Measurements from ENCODE around the gene TAS2R39.
A peak's percentile ranks its signal among the peaks of the same experiment; 100 is the strongest.

Gene TAS2R39

DNA sequence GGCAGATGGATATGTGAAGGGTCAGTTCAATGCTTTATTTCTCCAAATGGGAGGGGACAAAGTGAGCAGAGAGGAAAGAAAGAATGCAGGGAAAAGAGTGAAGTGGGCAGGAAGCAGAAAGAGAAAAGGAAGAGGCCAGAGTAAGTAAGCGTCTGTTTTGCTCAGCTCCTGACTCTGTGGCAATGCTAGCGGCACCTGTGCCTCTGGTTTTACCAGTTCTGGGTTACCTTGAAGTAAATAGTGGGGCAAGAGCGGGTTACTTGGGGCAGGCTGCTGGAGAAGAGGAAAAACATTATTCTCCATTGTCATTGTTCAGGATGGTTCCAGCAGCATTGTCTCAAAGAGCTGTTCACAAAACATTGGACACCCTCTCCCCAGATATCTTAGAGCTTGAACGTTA is 40.6 kb downstream of the TAS2R39 start:
- H3K27ac ChIP-seq (replicated peaks; ENCODE audit: low read length), result no peak overlapping the region
- no peak overlapping the region for H3K14ac ChIP-seq (ENCODE audit: low read length)
- no peak overlapping the region for H3K4me2 ChIP-seq (ENCODE audit: insufficient read depth, low read length, poor library complexity, severe bottlenecking)
- H2BK12ac ChIP-seq (ENCODE audit: low read length), result no peak overlapping the region
- H3K4me3 ChIP-seq (ENCODE audit: low read length in 2 of 2), result no peak overlapping the region
- no peak overlapping the region for H2BK5ac ChIP-seq (ENCODE audit: low read length)
- peaks cover 0 to 10% (median 0%) of the 10 kb centered on the region in 3 experiments for H3K27me3 ChIP-seq (ENCODE audit: control insufficient read depth in 3 of 3, insufficient read depth in 3 of 3, low read depth in 1 of 3, low read length in 3 of 3)
- no peak overlapping the region for H3K9ac ChIP-seq (ENCODE audit: low read depth, low read length, poor library complexity)
- no peaks in the 10 kb centered on the region for H3K4me1 ChIP-seq (ENCODE audit: control insufficient read depth in 2 of 2, insufficient read depth in 1 of 2, low read depth in 1 of 2, low read length in 2 of 2)
- H4K8ac ChIP-seq (ENCODE audit: low read depth, low read length), result no peak overlapping the region
- H2AK5ac ChIP-seq (ENCODE audit: low read depth, low read length), result no peak overlapping the region
- no peak overlapping the region for H2BK120ac ChIP-seq (ENCODE audit: low read depth, low read length)
- WGBS, 2 donors (ENCODE audit: extremely low coverage in 2 of 2, insufficient read length in 2 of 2, insufficient replicate concordance in 1 of 2), result no CpG with 5 or more reads among the region's 4 CpGs
- no peak overlapping the region for H2AFZ ChIP-seq (ENCODE audit: low read length)
- DNase-seq (ENCODE audit: low spot score), result no peak
- no peaks in the 10 kb centered on the region for H3K9me3 ChIP-seq (replicated peaks in 1 of 2; ENCODE audit: control insufficient read depth in 2 of 2, insufficient read depth in 1 of 2, low read depth in 1 of 2, low read length in 2 of 2)
- H4K91ac ChIP-seq (ENCODE audit: low read depth, low read length, poor library complexity), result no peak overlapping the region
- no peaks in the 10 kb centered on the region for H3K36me3 ChIP-seq (replicated peaks in 1 of 2; ENCODE audit: control insufficient read depth in 2 of 2, insufficient read depth in 2 of 2, low read length in 2 of 2)
- H2BK15ac ChIP-seq (ENCODE audit: low read length), result no peak overlapping the region
- H3K4ac ChIP-seq (ENCODE audit: low read length), result no peak overlapping the region
- no peaks in the 10 kb centered on the region for H3K79me1 ChIP-seq (ENCODE audit: low read depth, low read length)
- no peak overlapping the region for H3K18ac ChIP-seq (ENCODE audit: low read length)
- no peak overlapping the region for H3K23ac ChIP-seq (ENCODE audit: low read depth, low read length, poor library complexity)

- no peak overlapping the region for H2BK15ac ChIP-seq (ENCODE audit: low read length)
- no peaks in the 10 kb centered on the region for H3K36me3 ChIP-seq (replicated peaks in 1 of 2; ENCODE audit: control insufficient read depth in 2 of 2, insufficient read depth in 2 of 2, low read length in 2 of 2)
- DNase-seq (ENCODE audit: low spot score), result no peak
- no peak overlapping the region for H3K18ac ChIP-seq (ENCODE audit: low read length)
- H3K9ac ChIP-seq (ENCODE audit: low read depth, low read length, poor library complexity), result no peak overlapping the region
- no peak overlapping the region for H3K23ac ChIP-seq (ENCODE audit: low read depth, low read length, poor library complexity)
- H2BK120ac ChIP-seq (ENCODE audit: low read depth, low read length), result no peak overlapping the region
- H3K14ac ChIP-seq (ENCODE audit: low read length), result no peak overlapping the region
- H4K8ac ChIP-seq (ENCODE audit: low read depth, low read length), result no peak overlapping the region
- H2AK5ac ChIP-seq (ENCODE audit: low read depth, low read length), result no peak overlapping the region
- H3K9me3 ChIP-seq (replicated peaks in 1 of 2; ENCODE audit: control insufficient read depth in 2 of 2, insufficient read depth in 1 of 2, low read depth in 1 of 2, low read length in 2 of 2), result no peaks in the 10 kb centered on the region
- H2AFZ ChIP-seq (ENCODE audit: low read length), result no peak overlapping the region
- H2BK12ac ChIP-seq (ENCODE audit: low read length), result no peak overlapping the region
- peaks cover 0 to 10% (median 0%) of the 10 kb centered on the region in 3 experiments for H3K27me3 ChIP-seq (ENCODE audit: control insufficient read depth in 3 of 3, insufficient read depth in 3 of 3, low read depth in 1 of 3, low read length in 3 of 3)
- no peak overlapping the region for H4K91ac ChIP-seq (ENCODE audit: low read depth, low read length, poor library complexity)
- H3K79me1 ChIP-seq (ENCODE audit: low read depth, low read length), result no peaks in the 10 kb centered on the region
- no peak overlapping the region for H3K4ac ChIP-seq (ENCODE audit: low read length)
- no peak overlapping the region for H3K4me2 ChIP-seq (ENCODE audit: insufficient read depth, low read length, poor library complexity, severe bottlenecking)
- no peak overlapping the region for H2BK5ac ChIP-seq (ENCODE audit: low read length)
- H3K4me3 ChIP-seq (ENCODE audit: low read length in 2 of 2), result no peak overlapping the region
- H3K4me1 ChIP-seq (ENCODE audit: control insufficient read depth in 2 of 2, insufficient read depth in 1 of 2, low read depth in 1 of 2, low read length in 2 of 2), result peaks cover 0 to 2% of the 10 kb centered on the region in 2 donors
- H3K27ac ChIP-seq (replicated peaks; ENCODE audit: low read length), result no peak overlapping the region
- WGBS, 2 donors (ENCODE audit: extremely low coverage in 2 of 2, insufficient read length in 2 of 2, insufficient replicate concordance in 1 of 2), result no CpG with 5 or more reads among the region's 5 CpGs
Measured at GRCh38 chr7:143225047-143225446, 41.8 kb downstream of the TAS2R39 start.

DNA sequence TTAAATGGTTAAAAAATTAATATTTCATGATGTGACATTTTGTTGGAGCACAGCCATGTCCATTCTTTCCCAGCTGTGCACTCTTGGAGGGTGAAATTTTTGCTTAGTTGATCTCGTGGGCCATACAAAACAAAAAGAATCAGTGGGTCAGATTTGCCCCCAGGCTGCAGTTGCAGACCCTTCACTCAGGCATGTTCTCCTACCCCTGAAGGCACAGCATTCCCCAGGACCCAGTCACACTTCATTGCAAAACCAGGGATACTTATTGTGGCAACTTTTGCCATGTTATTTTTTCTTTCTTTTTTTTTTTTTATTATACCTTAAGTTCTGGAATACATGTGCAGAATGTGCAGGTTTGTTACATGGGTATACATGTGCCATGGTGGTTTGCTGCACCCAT is 44.6 kb downstream of the TAS2R39 start:
- H2AK5ac ChIP-seq (ENCODE audit: low read depth, low read length), result no peak overlapping the region
- H3K4me2 ChIP-seq (ENCODE audit: insufficient read depth, low read length, poor library complexity, severe bottlenecking), result no peak overlapping the region
- no peak overlapping the region for H3K4me3 ChIP-seq (ENCODE audit: low read length in 2 of 2)
- H3K18ac ChIP-seq (ENCODE audit: low read length), result no peak overlapping the region
- no peak overlapping the region for H3K27ac ChIP-seq (replicated peaks; ENCODE audit: low read length)
- no peak overlapping the region for H3K9ac ChIP-seq (ENCODE audit: low read depth, low read length, poor library complexity)
- H3K27me3 ChIP-seq (ENCODE audit: control insufficient read depth in 3 of 3, insufficient read depth in 3 of 3, low read depth in 1 of 3, low read length in 3 of 3), result peaks cover 0 to 6% (median 5%) of the 10 kb centered on the region in 3 experiments
- WGBS, 2 donors (ENCODE audit: extremely low coverage in 2 of 2, insufficient read length in 2 of 2, insufficient replicate concordance in 1 of 2), result no CpG with 5 or more reads among the region's 1 CpG
- H2BK120ac ChIP-seq (ENCODE audit: low read depth, low read length), result no peak overlapping the region
- H2AFZ ChIP-seq (ENCODE audit: low read length), result no peak overlapping the region
- no peak overlapping the region for H3K4ac ChIP-seq (ENCODE audit: low read length)
- H2BK12ac ChIP-seq (ENCODE audit: low read length), result no peak overlapping the region
- no peak overlapping the region for H2BK5ac ChIP-seq (ENCODE audit: low read length)
- DNase-seq (ENCODE audit: low spot score), result no peak
- H3K9me3 ChIP-seq (replicated peaks in 1 of 2; ENCODE audit: control insufficient read depth in 2 of 2, insufficient read depth in 1 of 2, low read depth in 1 of 2, low read length in 2 of 2), result peaks cover 0 to 8% of the 10 kb centered on the region in 2 donors
- peaks cover 0 to 2% of the 10 kb centered on the region in 2 donors for H3K36me3 ChIP-seq (replicated peaks in 1 of 2; ENCODE audit: control insufficient read depth in 2 of 2, insufficient read depth in 2 of 2, low read length in 2 of 2)
- no peak overlapping the region for H2BK15ac ChIP-seq (ENCODE audit: low read length)
- H3K14ac ChIP-seq (ENCODE audit: low read length), result no peak overlapping the region
- H4K8ac ChIP-seq (ENCODE audit: low read depth, low read length), result no peak overlapping the region
- peaks cover 3% of the 10 kb centered on the region for H3K79me1 ChIP-seq (ENCODE audit: low read depth, low read length)
- H3K4me1 ChIP-seq (ENCODE audit: control insufficient read depth in 2 of 2, insufficient read depth in 1 of 2, low read depth in 1 of 2, low read length in 2 of 2), result peaks cover 0 to 4% of the 10 kb centered on the region in 2 donors
- H3K23ac ChIP-seq (ENCODE audit: low read depth, low read length, poor library complexity), result no peak overlapping the region
- no peak overlapping the region for H4K91ac ChIP-seq (ENCODE audit: low read depth, low read length, poor library complexity)

GRCh38 chr7:143229054-143229790 is 46.0 kb downstream of the TAS2R39 start:
- H3K36me3 ChIP-seq (replicated peaks in 1 of 2; ENCODE audit: control insufficient read depth in 2 of 2, insufficient read depth in 2 of 2, low read length in 2 of 2), result peaks cover 0 to 2% of the 10 kb centered on the region in 2 donors

More at GRCh38 chr7:143229054-143229790, 46.0 kb downstream of the TAS2R39 start:
- Histone ChIP-seq H4K8ac (ENCODE audit: low read depth, low read length) (no peak overlapping the region), H3K4ac (ENCODE audit: low read length) (no peak overlapping the region), H4K91ac (ENCODE audit: low read depth, low read length, poor library complexity) (no peak overlapping the region), H3K9ac (ENCODE audit: low read depth, low read length, poor library complexity) (no peak overlapping the region), H3K27ac (replicated peaks; ENCODE audit: low read length) (peak overlapping the region; percentile 38), H3K14ac (ENCODE audit: low read length) (no peak overlapping the region), H2AK5ac (ENCODE audit: low read depth, low read length) (no peak overlapping the region), H3K18ac (ENCODE audit: low read length) (no peak overlapping the region), H3K9me3 (replicated peaks in 1 of 2; ENCODE audit: control insufficient read depth in 2 of 2, insufficient read depth in 1 of 2, low read depth in 1 of 2, low read length in 2 of 2) (peaks cover 0 to 8% of the 10 kb centered on the region in 2 donors), H3K23ac (ENCODE audit: low read depth, low read length, poor library complexity) (no peak overlapping the region), H3K4me1 (ENCODE audit: control insufficient read depth in 2 of 2, insufficient read depth in 1 of 2, low read depth in 1 of 2, low read length in 2 of 2) (peaks cover 0 to 4% of the 10 kb centered on the region in 2 donors), H3K4me2 (ENCODE audit: insufficient read depth, low read length, poor library complexity, severe bottlenecking) (no peak overlapping the region), H2BK12ac (ENCODE audit: low read length) (no peak overlapping the region), H3K4me3 (ENCODE audit: low read length in 2 of 2) (no peak overlapping the region), H2BK120ac (ENCODE audit: low read depth, low read length) (no peak overlapping the region), H2BK5ac (ENCODE audit: low read length) (no peak overlapping the region), H2BK15ac (ENCODE audit: low read length) (no peak overlapping the region), H3K27me3 (ENCODE audit: control insufficient read depth in 3 of 3, insufficient read depth in 3 of 3, low read depth in 1 of 3, low read length in 3 of 3) (peaks cover 0 to 5% (median 0%) of the 10 kb centered on the region in 3 experiments), H2AFZ (ENCODE audit: low read length) (no peak overlapping the region), H3K79me1 (ENCODE audit: low read depth, low read length) (peaks cover 3% of the 10 kb centered on the region)
- DNase-seq (ENCODE audit: low spot score), result no peak
- no CpG with 5 or more reads among the region's 9 CpGs for WGBS, 2 donors (ENCODE audit: extremely low coverage in 2 of 2, insufficient read length in 2 of 2, insufficient replicate concordance in 1 of 2)

Data from neuronal stem cell (in vitro differentiated cells).